DND-41 (cell line): ENCODE results near the gene NSMCE3.

ENCODE experiments used
- CTCF ChIP-seq: IDR thresholded peaks from 2 replicates; pipeline ENCODE4 v1.5.1; 2012; ENCODE audit warnings: borderline replicate concordance, low read length, moderate library complexity, mild to moderate bottlenecking; ENCODE audit not compliant: poor library complexity, severe bottlenecking; ENCODE audit errors: extremely low read depth
- EZH2 ChIP-seq: IDR thresholded peaks from 3 replicates; pipeline ENCODE4 v1.6.1; 2012; ENCODE audit warnings: borderline replicate concordance, low read depth, mild to moderate bottlenecking, moderate library complexity, low read length, inconsistent platforms; ENCODE audit not compliant: severe bottlenecking

DNA sequence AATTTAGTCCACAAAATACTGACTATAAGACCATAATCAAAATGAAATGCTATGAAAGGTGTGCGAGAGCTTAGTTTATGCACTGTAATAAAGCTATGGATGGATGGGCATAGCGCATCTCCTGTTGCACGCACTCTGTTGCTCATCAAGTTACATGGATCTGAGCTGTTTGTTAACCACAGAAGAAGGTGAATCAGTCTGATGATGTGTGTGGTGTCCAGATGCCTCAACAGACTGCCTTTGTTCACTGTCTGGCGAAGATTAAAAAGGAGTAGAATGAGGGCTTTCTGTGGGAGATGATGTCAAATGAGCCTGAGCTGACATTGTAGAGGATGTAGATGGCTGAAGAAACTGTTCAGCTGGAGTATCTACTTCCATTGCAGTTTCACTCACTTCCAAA lies 36.1 kb downstream of the NSMCE3 start:
- TF ChIP-seq EZH2 (no peak), CTCF (no peak)
